Lung (tissue), 12 donors: Measurements from ENCODE around the gene NONO. TPM values are rescaled to one million over a fixed set of nuclear protein-coding genes. Genes with fewer than 3 reads are reported as not detected.

Experiments used
- ATAC-seq: fragments of 200-7000 bp; cut with Tn5 transposase; one replicate; pipeline ENCODE4 v1.9.1; 2020; ENCODE audit warnings: moderate number of reproducible peaks; ENCODE audit not compliant: insufficient read depth, low FRiP score
- DNase-seq, 3 donors: peaks; one replicate each; pipeline ENCODE4 v3.0.0-alpha.2; 2013 to 2017
- H3K27ac ChIP-seq, 2 donors: one replicate each; pipeline ENCODE4 v1.5.1; 2013; ENCODE audit warnings: mild to moderate bottlenecking in 2 of 2, moderate library complexity in 2 of 2, control low read depth in 1 of 2, inconsistent platforms in 1 of 2, low read depth in 1 of 2, low read length in 1 of 2
- H3K27me3 ChIP-seq, 3 donors: one replicate each; pipeline ENCODE4 v1.5.1; 2013; ENCODE audit warnings: low read length in 2 of 3; ENCODE audit not compliant: control insufficient read depth in 3 of 3, insufficient read depth in 3 of 3
- H3K36me3 ChIP-seq, 4 donors: one replicate each; pipeline ENCODE4 v1.5.1; 2013; ENCODE audit warnings: low read length in 4 of 4, mild to moderate bottlenecking in 1 of 4, moderate library complexity in 1 of 4; ENCODE audit not compliant: control insufficient read depth in 4 of 4, insufficient read depth in 4 of 4
- H3K4me1 ChIP-seq, 5 donors: one replicate each; pipeline ENCODE4 v1.5.1; 2013; ENCODE audit warnings: low read length in 5 of 5, mild to moderate bottlenecking in 2 of 5, moderate library complexity in 1 of 5; ENCODE audit not compliant: control insufficient read depth in 5 of 5, insufficient read depth in 5 of 5
- H3K4me3 ChIP-seq: one replicate; pipeline ENCODE4 v1.5.1; 2013; ENCODE audit warnings: mild to moderate bottlenecking, control low read depth, moderate library complexity
- H3K9ac ChIP-seq, 2 donors: one replicate each; pipeline ENCODE4 v1.5.1; 2013; ENCODE audit warnings: low read length in 2 of 2, control low read depth in 1 of 2; ENCODE audit not compliant: insufficient read depth in 1 of 2
- H3K9me3 ChIP-seq, 4 donors: one replicate each; pipeline ENCODE4 v1.5.1; 2013; ENCODE audit warnings: low read length in 3 of 4, mild to moderate bottlenecking in 1 of 4, moderate library complexity in 1 of 4; ENCODE audit not compliant: control insufficient read depth in 4 of 4, insufficient read depth in 3 of 4
- CTCF ChIP-seq: IDR thresholded peaks from 2 replicates; pipeline ENCODE4 v1.5.1; 2012; ENCODE audit warnings: mild to moderate bottlenecking; ENCODE audit errors: control extremely low read depth, extremely low read depth
- WGBS, 2 donors: extraction: QIAGEN DNeasy Blood & Tissue Kit; methylation state at CpG; one replicate each; pipeline ENCODE4 v1.1.7; 2013; 5-methylcytosine and 5-hydroxymethylcytosine counted together
- polyA plus RNA-seq, 2 donors: library from polyadenylated mRNA; stranded (reverse); fragments of 200-250 nt; gene quantifications; one replicate each; pipeline ENCODE4 v1.2.1, GENCODE V29; 2013
- total RNA-seq, 2 donors: library from RNA; depleted of rRNA in 1 of 2; stranded (reverse); fragments of >200 nt in 1 of 2; gene quantifications; one replicate each; pipeline ENCODE4 v1.2.1, GENCODE V29; 2014 to 2021
- donor health status: control.
- donor health status: control.
- donor health status: Bipolar disorder and iron deficiency.
- donor health status: healthy.
- donor health status: DM: yes; HTN: yes; CAD: no.

The NONO gene
- total and polyA plus RNA-seq, 4 donors, result 93.5 to 336 (median 189) TPM

- TF ChIP-seq CTCF, result no peak
- Histone ChIP-seq H3K4me3 (no peak within 1 kb of the TSS), H3K9me3 (peaks cover 0 to 2% (median 0%) of the 10 kb centered on the region in 4 donors), H3K27ac (peak within 1 kb of the TSS; percentile 47 to 91), H3K9ac (no peak within 1 kb of the TSS), H3K27me3 (no peaks in the 10 kb centered on the region), H3K36me3 (peaks cover 3 to 19% (median 15%) of the 10 kb centered on the region in 4 donors), H3K4me1 (peaks cover 0 to 5% (median 0%) of the 10 kb centered on the region in 5 donors)
- no peak for ATAC-seq
- peak in 2 of 3 donors; percentile 17 to 20 for DNase-seq
- WGBS, 2 donors, result 69 to 72% methylated on average over 10 of the region's 10 CpGs
These were observed 17.9 kb downstream of the NONO start, which contains the start of gene ITGB1BP2 for GRCh38 chrX:71301195-71301924. TSS of gene ITGB1BP2 (plus strand) at chrX:71301750. CDS start at chrX:71301807, 57 bp downstream.

GRCh38 chrX:71302461-71303213 is 19.2 kb downstream of the NONO start:
- no peak for TF ChIP-seq CTCF

DNA sequence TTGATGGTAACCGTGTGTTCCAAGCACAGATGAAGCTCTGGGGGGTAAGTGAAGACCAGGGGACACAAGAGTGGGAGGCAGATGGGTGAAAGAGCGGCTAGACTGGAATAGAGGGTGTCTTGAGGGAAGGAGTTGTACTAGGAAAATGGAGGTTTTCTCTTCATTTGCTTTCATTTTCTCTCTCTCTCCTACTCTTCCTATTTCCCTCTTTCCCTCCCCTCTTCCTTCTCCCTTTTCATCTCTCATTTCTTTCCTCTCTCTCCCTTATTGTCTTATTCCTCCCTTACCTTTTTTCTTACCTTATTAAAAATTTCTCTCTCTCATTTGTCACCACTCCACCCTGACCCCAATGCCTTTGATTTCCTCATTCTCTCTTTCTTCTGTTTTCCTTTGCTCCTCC is 21.1 kb downstream of the NONO start:
- WGBS, 2 donors, result 67 to 100% methylated on average over 2 of the region's 2 CpGs
- H3K4me3 ChIP-seq, result no peak overlapping the region
- no peak overlapping the region for H3K9ac ChIP-seq
- no peak overlapping the region for H3K27ac ChIP-seq
- TF ChIP-seq CTCF, result no peak
- peaks cover 0 to 5% (median 0%) of the 10 kb centered on the region in 5 donors for H3K4me1 ChIP-seq
- no peaks in the 10 kb centered on the region for H3K27me3 ChIP-seq
- ATAC-seq (no peak), DNase-seq (no peak)
- peaks cover 0 to 6% (median 2%) of the 10 kb centered on the region in 4 donors for H3K36me3 ChIP-seq
- peaks cover 0 to 2% (median 0%) of the 10 kb centered on the region in 4 donors for H3K9me3 ChIP-seq

More at GRCh38 chrX:71302461-71303213, 19.2 kb downstream of the NONO start:
- WGBS, 2 donors, result 67 to 80% methylated on average over 5 of the region's 5 CpGs
- DNase-seq (no peak), ATAC-seq (no peak)
- H3K9ac ChIP-seq, result no peak overlapping the region
- H3K36me3 ChIP-seq, result peaks cover 3 to 19% (median 10%) of the 10 kb centered on the region in 4 donors
- peaks cover 0 to 5% (median 0%) of the 10 kb centered on the region in 5 donors for H3K4me1 ChIP-seq
- H3K27me3 ChIP-seq, result no peaks in the 10 kb centered on the region
- H3K4me3 ChIP-seq, result no peak overlapping the region
- H3K27ac ChIP-seq, result peak overlapping the region in 1 of 2 donors; percentile 91
- H3K9me3 ChIP-seq, result peaks cover 0 to 2% (median 0%) of the 10 kb centered on the region in 4 donors
